Suprapubic skin (tissue), 3 donors: ENCODE results near the gene VEPH1.

Source experiments
- CTCF ChIP-seq, 2 donors: fragments of 200-600 bp in 1 of 2; fragments of 450-650 bp in 1 of 2; sonication (generic) in 1 of 2; IDR thresholded peaks; one replicate each; pipeline ENCODE4 v1.5.1; 2016 to 2019; ENCODE audit warnings: antibody characterized with exemption in 2 of 2, mild to moderate bottlenecking in 1 of 2, moderate library complexity in 1 of 2
- EP300 ChIP-seq: sonication (generic); formaldehyde crosslinking; IDR thresholded peaks from one replicate; pipeline ENCODE4 v1.6.1; 2017; ENCODE audit warnings: antibody characterized with exemption
- POLR2A ChIP-seq, 2 donors: fragments of 450-650 bp; IDR thresholded peaks; one replicate each; pipeline ENCODE4 v1.6.1; 2017; ENCODE audit warnings: antibody characterized with exemption in 2 of 2, mild to moderate bottlenecking in 2 of 2, moderate library complexity in 2 of 2

GRCh38 chr3:157311633-157312375, 191.4 kb downstream of the VEPH1 start:
- TF ChIP-seq CTCF (IDR thresholded peaks at IDR 0.05) (no peak), EP300 (no peak), POLR2A (IDR thresholded peaks at IDR 0.05) (no peak)
